Fibroblast of lung (primary cell): ENCODE data around the gene GRK6. TPM values are rescaled to one million over a fixed set of nuclear protein-coding genes. Genes with fewer than 3 reads are reported as not detected.

Experiments
- DNase-seq, 2 donors: peaks; one replicate each; pipeline versions ENCODE4 v3.0.0 to v3.0.0-alpha.2; 2010; ENCODE audit warnings: low read depth in 2 of 2
- H2AFZ ChIP-seq: 2 replicates; pipeline ENCODE4 v1.5.1; 2012; ENCODE audit warnings: low read length, control low read depth, inconsistent platforms
- H3K27ac ChIP-seq: 2 replicates; pipeline ENCODE4 v1.5.1; 2011; ENCODE audit warnings: low read length, control low read depth; ENCODE audit not compliant: insufficient read depth
- H3K27me3 ChIP-seq: 2 replicates; pipeline ENCODE4 v1.5.1; 2011; ENCODE audit warnings: mild to moderate bottlenecking, low read length; ENCODE audit not compliant: control insufficient read depth, insufficient read depth
- H3K36me3 ChIP-seq: 2 replicates; pipeline ENCODE4 v1.5.1; 2011; ENCODE audit warnings: low read length; ENCODE audit not compliant: control insufficient read depth, insufficient read depth
- H3K4me1 ChIP-seq: 2 replicates; pipeline ENCODE4 v1.5.1; 2011; ENCODE audit warnings: low read length; ENCODE audit not compliant: control insufficient read depth, insufficient read depth; ENCODE audit errors: extremely low read depth
- H3K4me2 ChIP-seq: 2 replicates; pipeline ENCODE4 v1.5.1; 2011; ENCODE audit warnings: low read length, control low read depth; ENCODE audit not compliant: insufficient read depth; ENCODE audit errors: extremely low read depth
- H3K4me3 ChIP-seq, 4 experiments: fragments of 200-600 bp in 1 of 4; sonication (generic) in 1 of 4; replicated peaks in 1 of 4; 2 replicates each; pipeline ENCODE4 v1.5.1; 2011 to 2016; ENCODE audit warnings: low read length in 4 of 4, low read depth in 3 of 4, mild to moderate bottlenecking in 3 of 4, control low read depth in 2 of 4, inconsistent platforms in 1 of 4, mixed read lengths in 1 of 4; ENCODE audit not compliant: insufficient read depth in 1 of 4; ENCODE audit errors: control extremely low read depth in 1 of 4
- H3K79me2 ChIP-seq: 2 replicates; pipeline ENCODE4 v1.5.1; 2012; ENCODE audit warnings: mild to moderate bottlenecking, low read length, inconsistent platforms; ENCODE audit not compliant: control insufficient read depth, insufficient read depth
- H3K9ac ChIP-seq: 2 replicates; pipeline ENCODE4 v1.5.1; 2011; ENCODE audit warnings: mild to moderate bottlenecking, low read length, control low read depth; ENCODE audit not compliant: insufficient read depth
- H3K9me3 ChIP-seq: 2 replicates; pipeline ENCODE4 v1.5.1; 2012; ENCODE audit warnings: low read depth, low read length; ENCODE audit not compliant: control insufficient read depth, insufficient read depth
- H4K20me1 ChIP-seq: 2 replicates; pipeline ENCODE4 v1.5.1; 2011; ENCODE audit warnings: low read length; ENCODE audit not compliant: control insufficient read depth, insufficient read depth; ENCODE audit errors: extremely low read depth
- EZH2 ChIP-seq: IDR thresholded peaks from 2 replicates; pipeline ENCODE4 v1.5.1; 2012; ENCODE audit warnings: low read length, control low read depth, mild to moderate bottlenecking; ENCODE audit errors: missing control alignments
- polyA plus RNA-seq, 2 donors: library from polyadenylated mRNA; depleted of rRNA in 1 of 2; stranded (reverse) in 1 of 2; unstranded in 1 of 2; fragments of >200 nt; gene quantifications; 2 replicates each; pipeline ENCODE4 v1.2.1, GENCODE V29; 2011 to 2012; ENCODE audit warnings: missing spikeins in 1 of 2
- total RNA-seq: library from RNA; depleted of rRNA; stranded (reverse); fragments of >200 nt; gene quantifications from 2 replicates; pipeline ENCODE4 v1.2.1, GENCODE V29; 2014
- TF ChIP-seq, protein P1 (sequence below), 2 donors: IDR thresholded peaks in 1 of 2; conservative IDR thresholded peaks in 1 of 2; 1 replicate in 1 of 2; 2 replicates in 1 of 2; pipeline ENCODE4 v1.5.1; 2011 to 2012; ENCODE audit warnings: low read length in 2 of 2, control low read depth in 1 of 2, inconsistent platforms in 1 of 2, low read depth in 1 of 2, mild to moderate bottlenecking in 1 of 2

The GRK6 gene
- total and polyA plus RNA-seq, 2 donors (not counting 1 experiment from before 2014, with no cell fraction given): 15.0 to 15.8 TPM

DNA sequence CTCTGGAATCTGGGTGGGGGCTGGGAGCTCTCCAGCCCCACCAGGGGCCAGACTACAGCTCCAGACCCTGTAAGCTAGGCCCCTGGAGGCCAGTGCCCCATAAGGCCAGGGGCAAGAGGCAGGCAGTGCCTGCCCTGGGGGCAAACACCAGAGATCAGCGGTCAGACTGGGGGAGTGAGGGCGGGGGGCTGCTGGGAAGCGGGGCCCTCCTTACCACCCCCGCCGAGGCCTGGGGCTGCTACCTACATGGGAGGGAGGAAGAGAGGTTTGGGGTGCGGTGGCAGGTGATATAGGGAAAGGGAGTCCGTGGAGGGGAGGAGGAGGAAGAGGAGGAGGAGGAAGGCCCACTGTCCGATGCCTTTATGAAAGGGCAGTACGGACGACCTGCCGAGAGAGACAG lies 32.9 kb downstream of the GRK6 start:
- Histone ChIP-seq H3K4me2 (no peak overlapping the region), H4K20me1 (no peaks in the 10 kb centered on the region), H3K4me3 (no peak overlapping the region), H3K9me3 (no peaks in the 10 kb centered on the region), H3K36me3 (peaks cover 28% of the 10 kb centered on the region), H3K79me2 (no peaks in the 10 kb centered on the region), H3K4me1 (peaks cover 4% of the 10 kb centered on the region), H3K27ac (no peak overlapping the region), H2AFZ (no peak overlapping the region), H3K9ac (no peak overlapping the region), H3K27me3 (no peaks in the 10 kb centered on the region)
- DNase-seq: no peak
- no peak for TF ChIP-seq EZH2
- TF ChIP-seq, protein P1, sequence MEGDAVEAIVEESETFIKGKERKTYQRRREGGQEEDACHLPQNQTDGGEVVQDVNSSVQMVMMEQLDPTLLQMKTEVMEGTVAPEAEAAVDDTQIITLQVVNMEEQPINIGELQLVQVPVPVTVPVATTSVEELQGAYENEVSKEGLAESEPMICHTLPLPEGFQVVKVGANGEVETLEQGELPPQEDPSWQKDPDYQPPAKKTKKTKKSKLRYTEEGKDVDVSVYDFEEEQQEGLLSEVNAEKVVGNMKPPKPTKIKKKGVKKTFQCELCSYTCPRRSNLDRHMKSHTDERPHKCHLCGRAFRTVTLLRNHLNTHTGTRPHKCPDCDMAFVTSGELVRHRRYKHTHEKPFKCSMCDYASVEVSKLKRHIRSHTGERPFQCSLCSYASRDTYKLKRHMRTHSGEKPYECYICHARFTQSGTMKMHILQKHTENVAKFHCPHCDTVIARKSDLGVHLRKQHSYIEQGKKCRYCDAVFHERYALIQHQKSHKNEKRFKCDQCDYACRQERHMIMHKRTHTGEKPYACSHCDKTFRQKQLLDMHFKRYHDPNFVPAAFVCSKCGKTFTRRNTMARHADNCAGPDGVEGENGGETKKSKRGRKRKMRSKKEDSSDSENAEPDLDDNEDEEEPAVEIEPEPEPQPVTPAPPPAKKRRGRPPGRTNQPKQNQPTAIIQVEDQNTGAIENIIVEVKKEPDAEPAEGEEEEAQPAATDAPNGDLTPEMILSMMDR (conservative IDR thresholded peaks at IDR 0.05 in 1 of 2, IDR thresholded peaks at IDR 0.05 in 1 of 2; ENCODE audit: low read depth in 1 of 2, low read length in 2 of 2): no peak

DNA sequence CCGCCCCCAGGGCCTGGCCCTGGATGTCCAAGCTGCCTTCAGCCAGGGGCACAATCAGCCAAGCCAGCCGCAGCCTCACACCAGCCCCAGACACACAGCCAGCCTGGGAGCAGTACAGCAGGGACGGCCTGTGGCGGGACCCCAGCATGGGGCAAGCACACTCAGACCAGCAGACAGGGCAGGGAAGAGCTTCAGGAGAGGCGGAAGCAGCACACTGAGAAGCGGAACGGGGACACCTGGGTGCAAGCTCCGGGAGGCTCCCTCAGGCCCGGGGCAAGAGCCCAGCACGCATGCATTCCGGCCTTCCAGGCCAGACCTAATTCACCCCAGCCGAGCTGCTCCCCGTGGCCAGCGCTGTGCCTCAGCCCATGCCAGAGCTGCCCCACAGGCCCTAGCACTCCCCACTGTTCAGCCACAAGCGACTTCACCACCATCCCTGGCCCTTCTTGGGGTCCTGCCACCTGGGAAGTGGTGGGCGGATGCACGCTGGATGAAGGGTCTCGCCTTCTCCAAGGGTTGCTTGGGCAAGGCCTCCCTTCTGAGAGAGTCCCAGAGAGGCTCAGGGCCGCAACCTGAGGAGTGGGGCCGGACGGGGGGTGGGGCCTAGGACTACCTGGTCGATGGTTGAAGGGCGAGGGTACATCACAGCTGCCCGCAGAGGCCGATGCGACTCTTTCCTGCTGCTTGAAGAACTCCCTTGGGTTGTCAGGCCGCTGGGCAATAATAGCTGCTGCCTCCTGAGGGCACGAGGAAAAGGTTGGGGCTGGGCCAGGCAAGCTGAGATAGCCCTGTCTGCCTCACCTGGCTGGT lies 33.5 kb downstream of the GRK6 start:
- H3K9ac ChIP-seq: no peak overlapping the region
- no peaks in the 10 kb centered on the region for H3K9me3 ChIP-seq
- no peaks in the 10 kb centered on the region for H3K79me2 ChIP-seq
- H3K4me2 ChIP-seq: no peak overlapping the region
- H3K4me3 ChIP-seq: no peak overlapping the region
- peaks cover 28% of the 10 kb centered on the region for H3K36me3 ChIP-seq
- no peak for DNase-seq
- H2AFZ ChIP-seq: no peak overlapping the region
- no peaks in the 10 kb centered on the region for H4K20me1 ChIP-seq
- peaks cover 4% of the 10 kb centered on the region for H3K4me1 ChIP-seq
- no peaks in the 10 kb centered on the region for H3K27me3 ChIP-seq
- TF ChIP-seq, protein P1 (conservative IDR thresholded peaks at IDR 0.05 in 1 of 2, IDR thresholded peaks at IDR 0.05 in 1 of 2; ENCODE audit: low read depth in 1 of 2, low read length in 2 of 2): no peak
- TF ChIP-seq EZH2: no peak
- H3K27ac ChIP-seq: no peak overlapping the region

DNA sequence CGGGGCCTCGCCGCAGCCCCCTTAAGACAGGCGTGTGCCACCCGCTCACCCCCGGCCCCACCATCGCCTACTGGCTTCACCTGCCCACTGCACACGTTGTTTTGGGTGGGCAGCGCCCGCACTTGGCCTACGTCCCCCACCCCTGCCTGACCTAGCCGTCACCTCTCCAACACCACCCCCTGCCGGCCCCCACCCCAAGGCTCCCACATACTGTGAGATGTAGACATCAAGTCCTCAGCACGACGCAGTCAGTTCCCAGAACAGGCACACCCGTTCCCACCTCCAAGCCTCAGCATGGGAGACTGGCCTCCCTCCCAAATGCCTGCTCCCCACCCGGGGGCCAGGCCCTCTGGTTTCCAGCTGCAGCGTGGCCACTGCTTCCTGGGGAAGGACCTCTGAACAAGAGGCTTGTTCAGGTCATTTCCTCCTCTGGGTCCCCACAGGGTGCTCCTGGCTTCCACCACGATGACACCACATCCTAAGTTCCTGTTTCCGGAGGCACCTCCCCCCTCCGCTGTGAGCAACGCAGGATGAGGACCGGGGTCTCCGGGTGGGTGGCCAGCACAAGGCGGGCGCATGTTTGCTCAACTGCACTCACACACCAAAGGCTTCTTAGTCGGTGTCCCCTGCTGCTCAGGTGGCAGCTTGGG lies 35.7 kb downstream of the GRK6 start:
- Histone ChIP-seq H3K79me2 (no peaks in the 10 kb centered on the region), H2AFZ (no peak overlapping the region), H3K4me3 (no peak overlapping the region), H3K9ac (no peak overlapping the region), H4K20me1 (no peaks in the 10 kb centered on the region), H3K27me3 (no peaks in the 10 kb centered on the region), H3K4me1 (peaks cover 2% of the 10 kb centered on the region), H3K9me3 (no peaks in the 10 kb centered on the region), H3K4me2 (no peak overlapping the region), H3K36me3 (peaks cover 43% of the 10 kb centered on the region), H3K27ac (no peak overlapping the region)
- no peak for DNase-seq
- TF ChIP-seq, protein P1 (conservative IDR thresholded peaks at IDR 0.05 in 1 of 2, IDR thresholded peaks at IDR 0.05 in 1 of 2; ENCODE audit: low read depth in 1 of 2, low read length in 2 of 2): no peak
- TF ChIP-seq EZH2: no peak
